Right lobe of liver (tissue), 4 donors: ENCODE measurements around the gene KIF27.

Experiments used
- POLR2A ChIP-seq: fragments of 450-650 bp; IDR thresholded peaks from one replicate; pipeline ENCODE4 v1.6.1; 2017; ENCODE audit warnings: antibody characterized with exemption, mild to moderate bottlenecking
- TF ChIP-seq, protein P1 (sequence below), 4 donors: fragments of 200-600 bp in 3 of 4; fragments of 450-650 bp in 1 of 4; IDR thresholded peaks; one replicate each; pipeline versions ENCODE4 v1.5.1 to v1.8.0; 2016 to 2022; ENCODE audit warnings: antibody characterized with exemption in 4 of 4, mild to moderate bottlenecking in 2 of 4
- donor health status: DM: no; HTN: no; CAD: no.
- donor health status: DM: no; HTN: no; CAD: no.
- donor health status: DM: no; HTN: yes; CAD: no.

DNA sequence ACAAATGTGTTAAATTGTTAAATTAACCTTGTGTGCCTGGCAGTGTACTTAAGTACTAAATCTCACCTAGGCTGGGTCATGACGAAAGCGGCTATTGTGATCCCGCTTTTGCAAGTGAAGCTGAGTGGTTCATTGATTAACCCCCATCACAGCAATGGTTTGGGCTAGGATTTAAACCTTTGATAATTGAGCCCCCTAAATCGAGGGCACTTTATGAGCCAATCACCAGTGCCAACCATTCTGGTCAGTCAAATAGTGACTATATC lies 35.9 kb upstream of the KIF27 start:
- no peak for TF ChIP-seq POLR2A
- TF ChIP-seq, protein P1, sequence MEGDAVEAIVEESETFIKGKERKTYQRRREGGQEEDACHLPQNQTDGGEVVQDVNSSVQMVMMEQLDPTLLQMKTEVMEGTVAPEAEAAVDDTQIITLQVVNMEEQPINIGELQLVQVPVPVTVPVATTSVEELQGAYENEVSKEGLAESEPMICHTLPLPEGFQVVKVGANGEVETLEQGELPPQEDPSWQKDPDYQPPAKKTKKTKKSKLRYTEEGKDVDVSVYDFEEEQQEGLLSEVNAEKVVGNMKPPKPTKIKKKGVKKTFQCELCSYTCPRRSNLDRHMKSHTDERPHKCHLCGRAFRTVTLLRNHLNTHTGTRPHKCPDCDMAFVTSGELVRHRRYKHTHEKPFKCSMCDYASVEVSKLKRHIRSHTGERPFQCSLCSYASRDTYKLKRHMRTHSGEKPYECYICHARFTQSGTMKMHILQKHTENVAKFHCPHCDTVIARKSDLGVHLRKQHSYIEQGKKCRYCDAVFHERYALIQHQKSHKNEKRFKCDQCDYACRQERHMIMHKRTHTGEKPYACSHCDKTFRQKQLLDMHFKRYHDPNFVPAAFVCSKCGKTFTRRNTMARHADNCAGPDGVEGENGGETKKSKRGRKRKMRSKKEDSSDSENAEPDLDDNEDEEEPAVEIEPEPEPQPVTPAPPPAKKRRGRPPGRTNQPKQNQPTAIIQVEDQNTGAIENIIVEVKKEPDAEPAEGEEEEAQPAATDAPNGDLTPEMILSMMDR (IDR thresholded peaks at IDR 0.05): no peak
